ENCODE results near the gene PDIA5. TPM values are rescaled to one million over a fixed set of nuclear protein-coding genes. Genes with fewer than 3 reads are reported as not detected.

Gene PDIA5
- total RNA-seq, 1 donor from 2014 or later, result 14.2 TPM

DNA sequence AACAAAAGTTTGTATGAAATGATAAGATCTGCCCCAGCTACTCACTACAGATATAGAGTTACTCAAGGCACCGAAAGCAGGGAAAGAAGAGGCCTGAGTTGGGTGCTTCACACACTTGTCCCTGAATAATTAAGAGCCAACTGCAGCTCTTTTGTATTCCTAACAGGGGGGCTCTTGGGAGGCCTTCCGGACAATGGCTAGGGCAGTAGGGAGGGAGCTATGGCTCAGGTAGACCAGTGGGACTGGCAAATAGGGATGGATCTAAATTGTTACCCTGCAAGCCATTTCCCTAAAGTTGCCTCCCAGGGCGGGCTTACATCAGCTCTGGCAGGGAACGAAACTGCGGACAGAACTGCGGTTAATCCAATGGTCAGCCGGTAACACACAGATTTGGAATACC is 45.4 kb upstream of the PDIA5 start:
- TF ChIP-seq, protein P1, sequence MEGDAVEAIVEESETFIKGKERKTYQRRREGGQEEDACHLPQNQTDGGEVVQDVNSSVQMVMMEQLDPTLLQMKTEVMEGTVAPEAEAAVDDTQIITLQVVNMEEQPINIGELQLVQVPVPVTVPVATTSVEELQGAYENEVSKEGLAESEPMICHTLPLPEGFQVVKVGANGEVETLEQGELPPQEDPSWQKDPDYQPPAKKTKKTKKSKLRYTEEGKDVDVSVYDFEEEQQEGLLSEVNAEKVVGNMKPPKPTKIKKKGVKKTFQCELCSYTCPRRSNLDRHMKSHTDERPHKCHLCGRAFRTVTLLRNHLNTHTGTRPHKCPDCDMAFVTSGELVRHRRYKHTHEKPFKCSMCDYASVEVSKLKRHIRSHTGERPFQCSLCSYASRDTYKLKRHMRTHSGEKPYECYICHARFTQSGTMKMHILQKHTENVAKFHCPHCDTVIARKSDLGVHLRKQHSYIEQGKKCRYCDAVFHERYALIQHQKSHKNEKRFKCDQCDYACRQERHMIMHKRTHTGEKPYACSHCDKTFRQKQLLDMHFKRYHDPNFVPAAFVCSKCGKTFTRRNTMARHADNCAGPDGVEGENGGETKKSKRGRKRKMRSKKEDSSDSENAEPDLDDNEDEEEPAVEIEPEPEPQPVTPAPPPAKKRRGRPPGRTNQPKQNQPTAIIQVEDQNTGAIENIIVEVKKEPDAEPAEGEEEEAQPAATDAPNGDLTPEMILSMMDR (conservative IDR thresholded peaks at IDR 0.05), result no peak
- Mint-ChIP-seq H3K36me3 (ENCODE audit: low read depth) (peaks cover 6% of the 10 kb centered on the region), H3K4me3 (peak overlapping the region; percentile 56), H3K9me3 (no peaks in the 10 kb centered on the region), H3K27ac (ENCODE audit: unreplicated experiment) (no peak overlapping the region), H3K27me3 (ENCODE audit: low read depth) (peaks cover 35% of the 10 kb centered on the region), H3K4me1 (peaks cover 43% of the 10 kb centered on the region)
- no peak for DNase-seq (ENCODE audit: low read depth, low spot score)

DNA sequence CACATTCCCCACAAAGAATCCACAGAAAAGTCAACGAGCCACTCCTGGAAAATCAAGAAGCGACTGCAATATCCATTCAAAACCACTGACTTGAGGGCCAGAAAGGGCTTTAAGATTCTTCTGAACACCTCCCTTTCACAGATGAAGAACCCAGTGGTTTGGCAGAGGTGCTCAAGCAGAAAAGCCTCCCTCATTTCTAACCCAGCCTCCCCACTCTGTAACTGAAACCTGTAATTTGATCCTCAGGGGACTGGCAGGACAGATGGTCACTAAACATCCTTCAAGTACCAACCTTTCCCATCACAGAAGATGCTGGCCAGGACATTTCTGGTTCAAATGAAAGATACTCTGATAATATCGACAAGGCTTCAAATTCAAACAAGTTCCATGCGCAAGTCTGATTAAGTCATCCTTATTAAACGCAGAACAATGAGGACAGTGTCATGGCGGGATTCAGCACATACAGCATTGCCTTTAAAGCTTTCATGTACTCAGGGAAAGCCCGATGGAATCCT is 44.8 kb upstream of the PDIA5 start:
- H3K4me1 Mint-ChIP-seq, result peaks cover 43% of the 10 kb centered on the region
- H3K9me3 Mint-ChIP-seq, result no peaks in the 10 kb centered on the region
- H3K36me3 Mint-ChIP-seq (ENCODE audit: low read depth), result peaks cover 6% of the 10 kb centered on the region
- H3K4me3 Mint-ChIP-seq, result peak overlapping the region; percentile 56
- TF ChIP-seq, protein P1 (conservative IDR thresholded peaks at IDR 0.05), result no peak
- no peak for DNase-seq (ENCODE audit: low read depth, low spot score)
- H3K27ac Mint-ChIP-seq (ENCODE audit: unreplicated experiment), result no peak overlapping the region
- H3K27me3 Mint-ChIP-seq (ENCODE audit: low read depth), result peaks cover 41% of the 10 kb centered on the region

- Mint-ChIP-seq H3K27me3 (ENCODE audit: low read depth) (peaks cover 47% of the 10 kb centered on the region), H3K4me3 (peak overlapping the region; percentile 72), H3K9me3 (no peaks in the 10 kb centered on the region), H3K36me3 (ENCODE audit: low read depth) (peaks cover 6% of the 10 kb centered on the region), H3K4me1 (peaks cover 54% of the 10 kb centered on the region), H3K27ac (ENCODE audit: unreplicated experiment) (no peak overlapping the region)
- TF ChIP-seq, protein P1 (conservative IDR thresholded peaks at IDR 0.05), result no peak
- no peak for DNase-seq (ENCODE audit: low read depth, low spot score)
Observed at GRCh38 chr3:123024056-123024455, 42.8 kb upstream of the PDIA5 start.

DNA sequence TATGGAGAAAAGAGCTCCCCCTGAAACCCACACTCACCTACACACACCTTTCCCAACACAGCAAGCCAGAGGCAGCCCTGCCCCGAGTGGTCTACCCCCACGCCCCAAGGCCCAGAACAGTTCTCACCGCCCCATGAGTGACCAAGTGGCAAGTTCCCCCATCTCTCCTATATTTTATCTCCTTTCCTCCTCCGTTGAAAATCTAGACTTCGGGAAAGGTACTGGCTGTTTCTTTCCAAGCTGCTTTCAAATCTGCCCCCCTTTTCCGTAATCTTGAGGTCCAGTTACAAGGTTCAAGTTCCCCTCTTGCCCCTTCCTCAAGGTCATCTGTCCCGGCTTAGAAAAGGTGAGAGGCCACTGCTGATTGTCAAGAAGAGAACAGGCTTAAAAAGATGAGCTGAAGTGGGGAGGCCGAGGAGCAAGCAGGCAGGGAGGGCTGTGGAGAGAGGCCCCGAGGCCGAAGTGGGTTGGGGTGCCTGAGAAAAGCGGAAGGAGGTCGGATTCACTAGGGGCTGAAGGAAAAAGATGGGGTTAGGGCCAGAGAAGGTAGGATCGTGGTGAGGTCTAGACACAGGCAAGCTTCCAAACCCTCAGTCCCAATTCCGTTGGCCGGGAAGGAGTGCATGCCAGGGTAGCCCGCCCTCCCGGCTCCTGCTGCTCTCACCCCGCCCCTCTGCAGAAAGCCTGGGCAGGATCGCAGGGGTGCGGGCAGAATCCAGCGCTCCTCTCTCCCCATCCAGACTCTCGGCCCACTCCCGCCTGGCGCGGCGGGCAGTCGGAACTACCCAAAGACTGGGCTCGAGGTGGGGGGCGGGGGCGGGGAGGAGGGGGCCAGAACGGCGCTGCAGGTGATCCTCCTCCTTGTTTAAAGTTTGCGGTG is 40.9 kb upstream of the PDIA5 start:
- Mint-ChIP-seq H3K4me3 (peak overlapping the region; percentile 91), H3K27me3 (ENCODE audit: low read depth) (peaks cover 46% of the 10 kb centered on the region), H3K4me1 (peaks cover 54% of the 10 kb centered on the region), H3K9me3 (no peaks in the 10 kb centered on the region), H3K27ac (ENCODE audit: unreplicated experiment) (peak overlapping the region; percentile 57), H3K36me3 (ENCODE audit: low read depth) (peaks cover 6% of the 10 kb centered on the region)
- TF ChIP-seq, protein P1 (conservative IDR thresholded peaks at IDR 0.05), result no peak
- peak; percentile 26 for DNase-seq (ENCODE audit: low read depth, low spot score)

GRCh38 chr3:123026565-123027291 is 40.1 kb upstream of the PDIA5 start:
- peaks cover 45% of the 10 kb centered on the region for H3K4me1 Mint-ChIP-seq
- peak; percentile 39 for DNase-seq (ENCODE audit: low read depth, low spot score)
- no peaks in the 10 kb centered on the region for H3K9me3 Mint-ChIP-seq
- H3K4me3 Mint-ChIP-seq, result peak overlapping the region; percentile 91
- H3K36me3 Mint-ChIP-seq (ENCODE audit: low read depth), result peaks cover 6% of the 10 kb centered on the region
- TF ChIP-seq, protein P1 (conservative IDR thresholded peaks at IDR 0.05), result no peak
- peak overlapping the region; percentile 74 for H3K27ac Mint-ChIP-seq (ENCODE audit: unreplicated experiment)
- H3K27me3 Mint-ChIP-seq (ENCODE audit: low read depth), result peaks cover 45% of the 10 kb centered on the region

Measured in neural crest cell (in vitro differentiated cells).